CD4-positive, alpha-beta T cell (primary cell): ENCODE data around the gene CDH4. TPM values are rescaled to one million over a fixed set of nuclear protein-coding genes. Genes with fewer than 3 reads are reported as not detected.

Experiments
- ATAC-seq: fragments of 200-7000 bp; cut with Tn5 transposase; one replicate; pipeline ENCODE4 v1.10.0; 2022; ENCODE audit warnings: mild to moderate bottlenecking; ENCODE audit not compliant: poor library complexity
- CTCF ChIA-PET: fragments of 350-600 bp; sonication (Branson Sonifier 250); formaldehyde crosslinking; loops from one replicate; lab custom pipeline; 2021; ENCODE audit warnings: antibody characterized with exemption, inconsistent platforms; lab: Charles Lee
- POLR2A ChIA-PET: fragments of 350-600 bp; sonication (Branson Sonifier 250); formaldehyde crosslinking; loops from one replicate; lab custom pipeline; 2021; ENCODE audit warnings: antibody characterized with exemption, inconsistent platforms; lab: Charles Lee
- DNase-seq, 14 experiments: peaks; one replicate each; pipeline ENCODE4 v3.0.0-alpha.2; 2013 to 2020; ENCODE audit warnings: mixed read lengths in 2 of 14
- H3K27ac ChIP-seq, 2 donors: one replicate each; pipeline versions ENCODE4 v1.5.1 to v1.7.0; 2013; ENCODE audit warnings: low read length in 2 of 2, low read depth in 1 of 2, mild to moderate bottlenecking in 1 of 2
- H3K27me3 ChIP-seq, 2 experiments: 1 replicate in 1 of 2; 2 replicates in 1 of 2; pipeline versions ENCODE4 v1.6.1 to v1.7.0; 2013; ENCODE audit warnings: low read length in 2 of 2, control low read depth in 1 of 2, mild to moderate bottlenecking in 1 of 2, moderate library complexity in 1 of 2; ENCODE audit not compliant: insufficient read depth in 2 of 2, control insufficient read depth in 1 of 2
- H3K36me3 ChIP-seq: one replicate; pipeline ENCODE4 v1.6.1; 2013; ENCODE audit warnings: low read length, control low read depth; ENCODE audit not compliant: insufficient read depth
- H3K4me1 ChIP-seq: one replicate; pipeline ENCODE4 v1.6.1; 2013; ENCODE audit warnings: low read length, control low read depth; ENCODE audit not compliant: insufficient read depth
- H3K4me3 ChIP-seq: one replicate; pipeline ENCODE4 v1.5.1; 2013; ENCODE audit warnings: mild to moderate bottlenecking, low read length, moderate library complexity
- H3K9me3 ChIP-seq, 2 experiments: 1 replicate in 1 of 2; 2 replicates in 1 of 2; pipeline versions ENCODE4 v1.6.1 to v1.7.0; 2013; ENCODE audit warnings: low read length in 2 of 2, mild to moderate bottlenecking in 2 of 2, control low read depth in 1 of 2, moderate library complexity in 1 of 2; ENCODE audit not compliant: control insufficient read depth in 1 of 2, insufficient read depth in 1 of 2
- H3K27ac Mint-ChIP-seq: one replicate; pipeline ENCODE4 v1.8.0; 2020; ENCODE audit warnings: mixed read lengths
- H3K27me3 Mint-ChIP-seq: one replicate; pipeline ENCODE4 v1.8.0; 2021; ENCODE audit warnings: mixed read lengths
- H3K36me3 Mint-ChIP-seq: one replicate; pipeline ENCODE4 v1.8.0; 2021; ENCODE audit warnings: low read depth, mixed read lengths
- H3K4me1 Mint-ChIP-seq: one replicate; pipeline ENCODE4 v1.8.0; 2021; ENCODE audit warnings: low read depth, mixed read lengths
- H3K4me3 Mint-ChIP-seq: one replicate; pipeline ENCODE4 v1.8.0; 2020; ENCODE audit warnings: mild to moderate bottlenecking, mixed read lengths
- H3K9me3 Mint-ChIP-seq: one replicate; pipeline ENCODE4 v1.8.0; 2020; ENCODE audit warnings: mixed read lengths
- intact Hi-C, 2 experiments: fragments of 100-400 bp; cut with DNase I in 1 of 2; cut with micrococcal nuclease in 1 of 2; formaldehyde crosslinking; loops; one replicate each; pipeline versions ENCODE4 v1.15.1 to v1.9.0; 2023 to 2025; cut with DNase I, micrococcal nuclease
- total RNA-seq, 174 experiments: library from RNA in 2 of 174; stranded (reverse) in 2 of 174; gene quantifications; one replicate each; pipeline ENCODE4 v1.2.3 and lab custom pipeline; 2021 to 2026
- TF ChIP-seq, protein P1 (sequence below): fragments of 200-600 bp; IDR thresholded peaks from one replicate; pipeline ENCODE4 v1.8.0; 2022; ENCODE audit warnings: antibody characterized with exemption, mild to moderate bottlenecking

Gene CDH4
- total RNA-seq, 2 experiments from 2014 or later: 0.11 TPM

DNA sequence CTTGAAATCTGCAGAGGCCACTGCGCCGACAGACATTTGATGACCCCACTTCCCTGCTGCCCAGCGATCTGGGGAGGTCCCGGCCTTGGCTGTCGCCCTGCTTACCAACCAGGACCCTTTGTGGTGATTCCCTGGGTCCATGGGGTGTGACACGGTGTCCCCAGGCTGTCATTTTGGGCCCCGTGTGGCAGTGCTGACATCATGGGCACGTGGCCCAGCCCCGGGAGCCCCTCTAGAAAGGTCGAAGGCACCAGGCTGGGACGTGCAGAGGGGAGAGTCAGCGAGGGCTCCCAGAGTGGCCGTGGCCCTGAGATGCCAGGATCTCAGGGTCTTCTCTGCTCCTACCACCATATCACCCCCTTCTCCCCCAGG, 643.6 kb downstream of the CDH4 start:
- H3K27me3 ChIP-seq: no peaks in the 10 kb centered on the region
- peaks cover 0 to 7% of the 10 kb centered on the region in 2 experiments for H3K9me3 ChIP-seq
- Mint-ChIP-seq H3K9me3 (no peaks in the 10 kb centered on the region), H3K4me3 (no peak overlapping the region), H3K4me1 (no peaks in the 10 kb centered on the region), H3K27me3 (peaks cover 4% of the 10 kb centered on the region), H3K27ac (no peak overlapping the region), H3K36me3 (no peaks in the 10 kb centered on the region)
- no peak overlapping the region for H3K4me3 ChIP-seq
- intact Hi-C loops: no loop called here
- TF ChIP-seq, protein P1, sequence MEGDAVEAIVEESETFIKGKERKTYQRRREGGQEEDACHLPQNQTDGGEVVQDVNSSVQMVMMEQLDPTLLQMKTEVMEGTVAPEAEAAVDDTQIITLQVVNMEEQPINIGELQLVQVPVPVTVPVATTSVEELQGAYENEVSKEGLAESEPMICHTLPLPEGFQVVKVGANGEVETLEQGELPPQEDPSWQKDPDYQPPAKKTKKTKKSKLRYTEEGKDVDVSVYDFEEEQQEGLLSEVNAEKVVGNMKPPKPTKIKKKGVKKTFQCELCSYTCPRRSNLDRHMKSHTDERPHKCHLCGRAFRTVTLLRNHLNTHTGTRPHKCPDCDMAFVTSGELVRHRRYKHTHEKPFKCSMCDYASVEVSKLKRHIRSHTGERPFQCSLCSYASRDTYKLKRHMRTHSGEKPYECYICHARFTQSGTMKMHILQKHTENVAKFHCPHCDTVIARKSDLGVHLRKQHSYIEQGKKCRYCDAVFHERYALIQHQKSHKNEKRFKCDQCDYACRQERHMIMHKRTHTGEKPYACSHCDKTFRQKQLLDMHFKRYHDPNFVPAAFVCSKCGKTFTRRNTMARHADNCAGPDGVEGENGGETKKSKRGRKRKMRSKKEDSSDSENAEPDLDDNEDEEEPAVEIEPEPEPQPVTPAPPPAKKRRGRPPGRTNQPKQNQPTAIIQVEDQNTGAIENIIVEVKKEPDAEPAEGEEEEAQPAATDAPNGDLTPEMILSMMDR: no peak
- CTCF ChIA-PET: no interaction called here
- POLR2A ChIA-PET: no interaction called here
- no peaks in the 10 kb centered on the region for H3K4me1 ChIP-seq
- ATAC-seq: no peak
- DNase-seq: no peak
- no peak overlapping the region for H3K27ac ChIP-seq
- no peaks in the 10 kb centered on the region for H3K36me3 ChIP-seq

DNA sequence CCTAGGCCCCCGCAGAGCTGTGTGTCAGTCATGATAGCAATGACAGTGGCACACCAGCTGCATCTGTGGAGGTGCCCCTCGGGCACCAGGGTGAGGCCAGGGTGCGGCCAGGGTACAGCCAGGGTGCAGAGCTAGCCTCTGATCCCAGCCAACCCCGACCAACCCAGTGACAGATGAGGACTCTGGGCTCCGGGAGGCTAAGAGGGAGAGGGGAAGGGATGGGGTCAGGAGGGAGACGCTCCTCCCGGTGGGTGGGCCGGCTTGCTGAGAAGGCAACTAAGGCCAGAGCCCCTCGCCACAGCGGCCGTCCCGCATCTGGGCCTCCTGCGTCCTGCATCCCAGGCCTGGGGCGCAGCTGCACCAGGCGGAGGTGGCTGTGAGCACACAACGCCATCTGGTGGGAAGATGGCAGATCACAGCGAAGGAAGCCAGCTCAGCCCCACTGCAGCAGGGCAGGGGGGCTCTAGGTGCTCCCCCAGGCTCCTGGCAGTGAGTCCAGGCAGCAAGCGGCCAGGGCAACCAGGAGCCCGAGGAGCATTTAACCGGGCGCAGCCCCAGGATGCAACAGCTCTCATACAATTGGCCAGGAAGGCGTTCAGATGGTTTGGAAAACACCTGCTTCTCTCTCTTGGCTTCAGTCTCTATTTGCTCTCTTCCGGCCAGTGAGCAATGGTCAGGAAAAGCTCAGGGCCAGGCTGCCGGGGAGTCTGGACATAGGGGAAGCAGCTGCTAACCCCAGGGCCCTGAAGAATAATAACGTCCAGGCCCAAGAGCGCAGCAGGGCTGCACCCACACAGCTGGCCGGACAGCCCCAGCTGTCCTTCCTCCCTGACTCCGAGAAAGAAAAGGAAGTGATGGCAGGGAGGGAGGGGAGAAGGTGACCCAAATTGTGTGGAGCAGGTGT, 644.2 kb downstream of the CDH4 start:
- Mint-ChIP-seq H3K4me3 (no peak overlapping the region), H3K9me3 (no peaks in the 10 kb centered on the region), H3K27me3 (peaks cover 4% of the 10 kb centered on the region), H3K4me1 (no peaks in the 10 kb centered on the region), H3K36me3 (no peaks in the 10 kb centered on the region), H3K27ac (no peak overlapping the region)
- Histone ChIP-seq H3K9me3 (peaks cover 0 to 4% of the 10 kb centered on the region in 2 experiments), H3K27ac (no peak overlapping the region), H3K27me3 (no peaks in the 10 kb centered on the region), H3K36me3 (no peaks in the 10 kb centered on the region), H3K4me1 (no peaks in the 10 kb centered on the region), H3K4me3 (no peak overlapping the region)
- ChIA-PET CTCF (no interaction called here), POLR2A (no interaction called here)
- TF ChIP-seq, protein P1: peak; percentile 25
- ATAC-seq: no peak
- intact Hi-C loops: no loop called here
- DNase-seq: peak in 5 of 14 experiments; percentile 4 to 42 (median 6)

DNA sequence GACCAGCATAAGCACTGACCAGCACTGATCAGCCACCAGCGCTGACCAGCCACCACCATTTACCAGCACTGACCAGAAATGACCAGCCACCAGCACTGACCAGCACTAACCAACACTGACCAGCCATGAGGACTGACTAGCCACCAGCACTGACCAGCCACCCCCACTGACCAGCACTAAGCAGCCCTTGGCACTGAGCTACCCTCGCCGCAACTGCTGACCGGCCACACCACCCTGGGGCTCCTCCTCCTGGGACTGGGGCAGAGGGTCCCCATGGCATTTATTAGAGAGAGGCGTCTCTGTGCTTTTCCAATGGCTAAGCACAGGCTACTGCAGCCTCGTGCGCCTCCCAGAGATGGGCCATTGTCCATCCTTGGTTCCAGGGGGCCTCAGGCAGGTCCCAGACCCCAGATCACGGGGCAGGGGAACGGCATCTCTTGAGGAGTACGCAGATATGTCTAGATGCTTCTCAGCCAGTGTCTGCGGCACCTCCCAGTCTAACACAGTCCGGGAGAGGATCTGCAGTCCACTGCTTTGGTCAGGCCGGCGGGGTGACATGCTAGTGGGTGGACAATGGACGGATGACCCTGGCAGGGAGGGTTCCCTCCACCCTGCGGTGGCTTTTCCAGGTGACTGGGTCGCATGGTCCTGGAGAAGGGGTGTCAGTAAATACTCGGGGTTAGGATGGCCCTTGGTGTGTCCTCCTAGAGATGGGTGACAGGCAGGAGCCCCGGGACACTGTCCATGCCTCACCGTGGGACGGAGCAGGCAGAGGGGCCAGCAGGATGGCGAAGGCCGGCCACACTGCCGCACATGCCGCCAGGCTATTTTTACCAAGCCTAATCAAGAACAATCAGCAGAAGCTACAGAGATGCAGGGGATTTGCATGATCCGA, 645.6 kb downstream of the CDH4 start:
- Mint-ChIP-seq H3K4me1 (no peaks in the 10 kb centered on the region), H3K9me3 (no peaks in the 10 kb centered on the region), H3K36me3 (no peaks in the 10 kb centered on the region), H3K27me3 (peaks cover 4% of the 10 kb centered on the region), H3K4me3 (no peak overlapping the region), H3K27ac (no peak overlapping the region)
- ATAC-seq (no peak), DNase-seq (no peak)
- POLR2A ChIA-PET: no interaction called here
- Histone ChIP-seq H3K4me3 (no peak overlapping the region), H3K36me3 (no peaks in the 10 kb centered on the region), H3K27me3 (no peaks in the 10 kb centered on the region), H3K9me3 (peaks cover 0 to 5% of the 10 kb centered on the region in 2 experiments), H3K4me1 (peaks cover 2% of the 10 kb centered on the region), H3K27ac (no peak overlapping the region)
- intact Hi-C loops: no loop called here
- CTCF ChIA-PET: no interaction called here
- TF ChIP-seq, protein P1: no peak
